GM10266 (cell line): ENCODE measurements around the gene ICA1.
"Not testable (repeated sequence)": the region's sequence is repeated elsewhere in the genome, so short reads cannot be mapped to it uniquely, and the experiment has no call there.

ENCODE experiments used
- DNase-seq: peaks from one replicate; pipeline ENCODE4 v3.0.0; 2012; ENCODE audit errors: extremely low spot score
- CTCF ChIP-seq: IDR thresholded peaks from 2 replicates; pipeline ENCODE4 v1.5.1; 2012; ENCODE audit warnings: mild to moderate bottlenecking, low read depth; ENCODE audit not compliant: control insufficient read depth, insufficient read depth; ENCODE audit errors: missing control alignments

ICA1 gene

GRCh38 chr7:8254215-8254614, 7.8 kb downstream of the ICA1 start:
- TF ChIP-seq CTCF, result no peak
- no peak for DNase-seq

- no peak for DNase-seq
- TF ChIP-seq CTCF, result no peak
These were observed 10.8 kb downstream of the ICA1 start for GRCh38 chr7:8251195-8251594.

- TF ChIP-seq CTCF, result no peak
- DNase-seq, result no peak
These were observed 11.4 kb downstream of the ICA1 start for GRCh38 chr7:8250547-8250946.

- no peak for TF ChIP-seq CTCF
- no peak for DNase-seq
These were observed 12.8 kb downstream of the ICA1 start for GRCh38 chr7:8249121-8249520.

GRCh38 chr7:8246020-8246419, 15.9 kb downstream of the ICA1 start:
- DNase-seq, result no peak
- TF ChIP-seq CTCF, result no peak

- not testable (repeated sequence) for DNase-seq
These were observed 16.9 kb downstream of the ICA1 start for GRCh38 chr7:8245032-8245431.

- DNase-seq, result not testable (repeated sequence)
These were observed 18.9 kb downstream of the ICA1 start for GRCh38 chr7:8243059-8243458.

DNA sequence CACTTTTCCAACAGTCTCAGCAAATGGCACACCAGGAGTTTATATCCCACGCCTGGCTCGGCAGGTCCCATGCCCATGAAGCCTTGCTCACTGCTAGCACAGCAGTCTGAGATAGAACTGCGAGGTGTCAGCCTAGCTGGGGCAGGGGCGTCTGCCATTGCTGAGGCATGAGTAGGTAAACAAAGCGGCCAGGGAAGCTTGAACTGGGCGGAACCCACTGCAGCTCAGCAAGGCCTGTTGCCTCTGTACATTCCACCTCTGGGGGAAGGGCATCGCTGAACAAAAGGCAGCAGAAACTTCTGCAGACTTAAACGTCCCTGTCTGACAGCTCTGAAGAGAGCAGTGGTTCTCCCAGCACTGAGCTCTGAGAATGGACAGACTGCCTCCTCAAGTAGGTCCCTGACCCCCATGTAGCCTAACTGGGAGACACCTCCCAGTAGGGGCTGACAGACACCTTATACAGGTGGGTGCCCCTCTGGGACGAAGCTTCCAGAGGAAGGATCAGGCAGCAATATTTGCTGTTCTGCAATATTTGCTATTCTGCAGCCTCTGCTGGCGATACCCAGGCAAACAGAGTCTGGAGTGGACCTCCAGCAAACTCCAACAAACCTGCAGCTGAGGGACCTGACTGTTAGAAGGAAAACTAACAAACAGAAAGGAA, 22.1 kb downstream of the ICA1 start:
- DNase-seq, result not testable (repeated sequence)

DNA sequence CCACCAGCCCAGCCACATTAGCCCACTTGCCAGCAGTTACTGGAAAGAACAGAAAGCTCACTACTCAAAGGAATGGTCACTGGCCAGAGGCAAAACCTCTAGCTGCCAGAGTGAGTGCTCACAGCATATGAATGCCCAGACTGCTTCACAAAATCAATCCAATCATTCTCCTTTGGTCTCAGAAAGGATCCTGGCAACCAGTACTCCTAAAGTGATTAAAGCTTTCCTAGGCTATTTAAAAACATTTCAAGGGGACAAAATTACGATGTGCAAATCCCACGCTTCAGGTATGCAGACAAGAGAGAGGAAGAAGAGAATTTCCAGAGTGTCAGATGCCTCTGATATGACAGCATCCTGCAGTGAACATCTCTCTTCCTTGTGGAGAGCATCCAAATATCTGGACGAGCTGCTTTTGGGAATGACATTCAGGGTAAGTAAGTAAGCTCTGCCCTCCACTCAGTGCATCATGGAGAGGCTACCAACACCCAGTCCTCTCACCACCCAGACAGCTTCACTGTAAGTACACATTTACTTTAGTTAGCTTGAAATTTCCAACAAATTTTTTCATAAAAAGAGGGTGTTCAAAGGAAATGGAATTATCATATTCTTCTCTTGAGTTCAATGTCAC, 25.1 kb downstream of the ICA1 start:
- no peak for DNase-seq
- TF ChIP-seq CTCF, result no peak
